Endothelial cell of umbilical vein (primary cell): ENCODE results near the gene LPP.

Source experiments
- EZH2 ChIP-seq: IDR thresholded peaks from 2 replicates; pipeline ENCODE4 v1.6.1; 2012; ENCODE audit warnings: borderline replicate concordance, low read depth, mild to moderate bottlenecking, moderate library complexity, low read length, inconsistent platforms; ENCODE audit not compliant: severe bottlenecking
- FOS ChIP-seq: IDR thresholded peaks from 2 replicates; pipeline ENCODE4 v1.6.1; 2011; ENCODE audit warnings: mild to moderate bottlenecking, low read length, moderate library complexity, borderline replicate concordance; ENCODE audit not compliant: insufficient read depth
- GATA2 ChIP-seq: IDR thresholded peaks from 2 replicates; pipeline ENCODE4 v1.7.0; 2011; ENCODE audit warnings: low read depth, mild to moderate bottlenecking, moderate library complexity, mixed read lengths, low read length; ENCODE audit not compliant: insufficient read length, insufficient read depth
- JUN ChIP-seq: IDR thresholded peaks from 2 replicates; pipeline ENCODE4 v1.6.1; 2011; ENCODE audit warnings: borderline replicate concordance, low read depth; ENCODE audit not compliant: insufficient read length, insufficient read depth
- MAX ChIP-seq: IDR thresholded peaks from 2 replicates; pipeline ENCODE4 v1.6.1; 2011; ENCODE audit not compliant: insufficient read depth, insufficient read length
- MYC ChIP-seq: IDR thresholded peaks from one replicate; pipeline ENCODE4 v1.6.1; 2011; ENCODE audit warnings: mild to moderate bottlenecking, low read depth, low read length
- POLR2A ChIP-seq: IDR thresholded peaks from 2 replicates; pipeline ENCODE4 v1.6.1; 2012; ENCODE audit warnings: low read depth, mild to moderate bottlenecking, control low read depth, low read length
- POLR2AphosphoS5 ChIP-seq: IDR thresholded peaks from 2 replicates; pipeline ENCODE4 v1.6.1; 2012; ENCODE audit warnings: low read depth, mild to moderate bottlenecking, control low read depth, low read length, moderate library complexity; ENCODE audit not compliant: insufficient read depth
- TF ChIP-seq, protein P1 (sequence below), 2 donors: IDR thresholded peaks; 1 replicate in 1 of 2; 2 replicates in 1 of 2; pipeline ENCODE4 v1.5.1; 2011; ENCODE audit warnings: low read length in 2 of 2, mild to moderate bottlenecking in 2 of 2, moderate library complexity in 2 of 2, control low read depth in 1 of 2, inconsistent platforms in 1 of 2, low read depth in 1 of 2; ENCODE audit not compliant: insufficient read depth in 1 of 2; ENCODE audit errors: extremely low read depth in 1 of 2

- TF ChIP-seq EZH2: no peak
- no peak for TF ChIP-seq MAX
- no peak for TF ChIP-seq POLR2AphosphoS5
- TF ChIP-seq, protein P1, sequence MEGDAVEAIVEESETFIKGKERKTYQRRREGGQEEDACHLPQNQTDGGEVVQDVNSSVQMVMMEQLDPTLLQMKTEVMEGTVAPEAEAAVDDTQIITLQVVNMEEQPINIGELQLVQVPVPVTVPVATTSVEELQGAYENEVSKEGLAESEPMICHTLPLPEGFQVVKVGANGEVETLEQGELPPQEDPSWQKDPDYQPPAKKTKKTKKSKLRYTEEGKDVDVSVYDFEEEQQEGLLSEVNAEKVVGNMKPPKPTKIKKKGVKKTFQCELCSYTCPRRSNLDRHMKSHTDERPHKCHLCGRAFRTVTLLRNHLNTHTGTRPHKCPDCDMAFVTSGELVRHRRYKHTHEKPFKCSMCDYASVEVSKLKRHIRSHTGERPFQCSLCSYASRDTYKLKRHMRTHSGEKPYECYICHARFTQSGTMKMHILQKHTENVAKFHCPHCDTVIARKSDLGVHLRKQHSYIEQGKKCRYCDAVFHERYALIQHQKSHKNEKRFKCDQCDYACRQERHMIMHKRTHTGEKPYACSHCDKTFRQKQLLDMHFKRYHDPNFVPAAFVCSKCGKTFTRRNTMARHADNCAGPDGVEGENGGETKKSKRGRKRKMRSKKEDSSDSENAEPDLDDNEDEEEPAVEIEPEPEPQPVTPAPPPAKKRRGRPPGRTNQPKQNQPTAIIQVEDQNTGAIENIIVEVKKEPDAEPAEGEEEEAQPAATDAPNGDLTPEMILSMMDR (IDR thresholded peaks at IDR 0.05; ENCODE audit: extremely low read depth in 1 of 2, insufficient read depth in 1 of 2, low read depth in 1 of 2, low read length in 2 of 2): no peak
- TF ChIP-seq POLR2A: no peak
- TF ChIP-seq JUN: no peak
- TF ChIP-seq FOS: no peak
- TF ChIP-seq MYC: no peak
- TF ChIP-seq GATA2: no peak
Observed at GRCh38 chr3:188633206-188633605, 479.2 kb downstream of the LPP start.
